Uterus (tissue), 2 donors: Measurements from ENCODE around the gene TRIM75.

ENCODE experiments used
- CTCF ChIP-seq, 4 experiments: fragments of 200-600 bp in 2 of 4; fragments of 450-650 bp in 2 of 4; sonication (generic) in 2 of 4; IDR thresholded peaks; one replicate each; pipeline ENCODE4 v1.5.1; 2016 to 2019; ENCODE audit warnings: antibody characterized with exemption in 4 of 4, mild to moderate bottlenecking in 2 of 4, moderate library complexity in 1 of 4
- POLR2A ChIP-seq, 2 donors: fragments of 450-650 bp; IDR thresholded peaks; one replicate each; pipeline ENCODE4 v1.6.1; 2016; ENCODE audit warnings: antibody characterized with exemption in 2 of 2, mild to moderate bottlenecking in 1 of 2, moderate library complexity in 1 of 2

DNA sequence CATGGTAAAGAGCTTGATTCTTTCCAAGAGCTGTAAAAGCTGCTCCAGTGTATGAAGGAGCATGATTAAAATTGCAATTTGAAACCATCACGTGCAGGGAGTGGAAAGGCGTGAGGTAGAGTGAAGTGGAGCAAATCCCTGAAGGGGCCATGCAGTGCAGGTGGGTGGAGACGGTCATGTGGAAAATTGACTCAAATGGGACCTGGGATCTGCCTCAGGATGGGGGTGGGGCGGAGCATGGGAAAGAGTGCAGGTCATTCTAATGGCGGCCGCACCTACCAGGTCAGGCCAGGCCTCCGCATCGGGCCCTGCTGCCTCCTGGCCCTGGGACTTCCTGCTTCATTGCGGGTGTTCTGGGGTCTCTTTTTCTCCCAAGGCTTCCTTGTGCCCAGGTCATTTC is 47.2 kb upstream of the TRIM75 start:
- TF ChIP-seq CTCF (IDR thresholded peaks at IDR 0.05) (no peak), POLR2A (IDR thresholded peaks at IDR 0.05) (no peak)
